NCI-H2196 treated with DMSO at 0.1 percent for 48 hours (cell line): ENCODE data around the gene LGSN.
"Not testable (repeated sequence)": the region's sequence is repeated elsewhere in the genome, so short reads cannot be mapped to it uniquely, and the experiment has no call there.

ENCODE experiments used
- DNase-seq: peaks from one replicate; lab custom pipeline; 2025; ENCODE audit not compliant: unreplicated experiment; lab: John Stamatoyannopoulos, UW

LGSN gene

GRCh38 chr6:63245420-63245819 lies 74.4 kb downstream of the LGSN start:
- no peak for DNase-seq

- DNase-seq: no peak
These were observed 83.4 kb downstream of the LGSN start for GRCh38 chr6:63236398-63236817.

GRCh38 chr6:63230511-63230910 lies 89.3 kb downstream of the LGSN start:
- not testable (repeated sequence) for DNase-seq

DNA sequence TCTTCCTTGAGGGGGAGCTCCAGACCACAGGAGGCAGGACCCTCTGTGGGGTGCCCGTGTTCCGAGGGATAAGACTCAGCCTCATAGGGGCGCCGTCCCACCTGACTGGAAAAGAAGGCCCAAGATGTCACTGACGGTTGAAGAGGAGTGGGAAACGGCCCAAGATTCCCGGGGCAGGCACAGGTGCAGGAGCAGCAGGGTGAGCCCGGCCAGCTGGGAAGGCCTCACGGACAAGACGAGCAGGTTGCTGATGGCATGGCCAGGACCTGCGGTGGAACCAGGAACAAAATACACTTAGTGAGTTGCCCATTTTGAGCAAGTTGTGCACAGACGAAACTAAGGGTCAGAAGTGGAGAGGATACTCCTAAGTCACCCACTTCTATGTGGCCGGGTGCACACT lies 89.8 kb downstream of the LGSN start:
- not testable (repeated sequence) for DNase-seq

DNA sequence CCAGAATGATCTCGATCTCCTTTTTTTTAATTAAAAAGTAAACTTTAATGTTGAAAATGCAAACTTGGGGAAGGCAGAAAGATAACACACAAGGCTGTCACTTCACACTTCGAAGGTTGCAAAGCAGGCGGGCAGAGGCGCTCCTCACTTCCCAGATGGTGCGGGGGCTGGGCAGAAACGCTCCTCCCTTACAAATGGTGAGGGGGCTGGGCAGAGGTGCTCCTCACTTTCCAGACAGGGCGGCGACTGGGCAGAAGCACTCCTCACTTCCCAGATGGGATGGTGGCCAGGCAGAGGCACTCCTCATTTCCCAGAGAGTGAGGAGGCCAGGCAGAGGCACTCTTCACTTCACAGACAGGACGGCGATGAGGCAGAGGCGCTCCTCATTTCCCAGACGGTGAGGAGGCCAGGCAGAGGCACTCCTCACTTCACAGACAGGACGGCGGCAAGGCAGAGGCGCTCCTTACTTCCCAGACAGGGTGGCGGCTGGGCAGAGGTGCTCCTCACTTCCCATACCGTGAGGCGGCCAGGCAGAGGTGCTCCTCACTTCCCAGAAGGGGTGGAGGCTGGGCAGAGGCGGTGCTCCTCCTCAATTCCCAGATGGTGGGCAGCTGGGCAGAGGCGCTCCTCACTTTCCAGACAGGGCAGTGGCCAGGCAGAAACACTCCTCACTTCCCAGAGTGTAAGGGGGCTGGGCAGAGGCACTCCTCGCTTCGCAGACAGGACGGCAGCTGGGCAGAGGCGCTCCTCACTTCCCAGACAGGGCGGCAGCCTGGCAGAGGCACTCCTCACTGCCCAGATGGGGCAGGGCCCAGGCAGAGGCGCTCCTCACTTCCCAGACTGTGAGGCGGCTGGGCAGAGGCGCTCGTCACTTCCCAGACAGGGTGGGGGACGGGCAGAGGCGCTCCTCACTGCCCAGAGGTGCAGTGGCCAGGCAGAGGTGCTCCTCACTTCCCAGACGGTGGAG lies 91.6 kb downstream of the LGSN start:
- not testable (repeated sequence) for DNase-seq

DNA sequence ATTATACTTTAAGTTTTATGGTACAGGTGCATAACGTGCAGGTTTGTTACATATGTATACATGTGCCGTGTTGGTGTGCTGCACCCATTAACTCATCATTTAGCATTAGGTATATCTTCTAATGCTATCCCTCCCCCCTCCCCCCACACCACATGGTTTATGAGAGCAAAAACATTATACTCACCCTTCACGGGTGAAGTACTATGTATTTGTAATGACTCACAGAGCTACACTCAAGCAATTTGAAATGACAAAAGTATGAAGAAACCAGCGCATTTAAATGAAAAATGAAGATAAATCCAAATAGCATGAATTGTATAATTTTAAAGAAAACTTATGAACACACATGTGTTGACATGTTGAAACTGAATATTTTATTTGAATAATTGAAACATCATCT lies 93.8 kb downstream of the LGSN start:
- DNase-seq: not testable (repeated sequence)
